Hepatocyte (in vitro differentiated cells): Measurements from ENCODE around the gene UGT1A1. TPM values are rescaled to one million over a fixed set of nuclear protein-coding genes. Genes with fewer than 3 reads are reported as not detected.

Source experiments
- DNase-seq: peaks from one replicate; pipeline ENCODE4 v3.0.0-alpha.2; 2016; ENCODE audit warnings: low spot score
- H2AFZ ChIP-seq: fragments of 200-600 bp; sonication (generic); 2 replicates; pipeline ENCODE4 v1.6.0; 2016; ENCODE audit warnings: antibody characterized with exemption, mild to moderate bottlenecking
- H3K27ac ChIP-seq: fragments of 200-600 bp; sonication (generic); 2 replicates; pipeline ENCODE4 v1.5.1; 2016; ENCODE audit warnings: mild to moderate bottlenecking
- H3K27me3 ChIP-seq: fragments of 200-600 bp; sonication (generic); 2 replicates; pipeline ENCODE4 v1.6.1; 2016
- H3K36me3 ChIP-seq: fragments of 200-600 bp; sonication (generic); replicated peaks from 2 replicates; pipeline ENCODE4 v1.5.1; 2016; ENCODE audit warnings: low read depth; ENCODE audit not compliant: insufficient read depth
- H3K4me1 ChIP-seq: fragments of 200-600 bp; sonication (generic); 2 replicates; pipeline ENCODE4 v1.5.1; 2016; ENCODE audit warnings: mild to moderate bottlenecking, moderate library complexity; ENCODE audit not compliant: insufficient read depth
- H3K4me2 ChIP-seq: fragments of 200-600 bp; sonication (generic); 2 replicates; pipeline ENCODE4 v1.6.0; 2016
- H3K4me3 ChIP-seq: fragments of 200-600 bp; sonication (generic); 2 replicates; pipeline ENCODE4 v1.5.1; 2016; ENCODE audit warnings: mild to moderate bottlenecking
- H3K79me2 ChIP-seq: fragments of 200-600 bp; sonication (generic); 2 replicates; pipeline ENCODE4 v1.6.0; 2017; ENCODE audit warnings: mild to moderate bottlenecking
- H3K9me2 ChIP-seq: fragments of 200-600 bp; sonication (generic); replicated peaks from 2 replicates; pipeline ENCODE4 v1.6.0; 2017; ENCODE audit warnings: mild to moderate bottlenecking; ENCODE audit not compliant: insufficient read depth
- H3K9me3 ChIP-seq: fragments of 200-600 bp; sonication (generic); 2 replicates; pipeline ENCODE4 v1.5.1; 2016; ENCODE audit warnings: low read depth, mild to moderate bottlenecking
- H4K20me1 ChIP-seq: fragments of 200-600 bp; sonication (generic); 2 replicates; pipeline ENCODE4 v1.6.0; 2016; ENCODE audit warnings: mild to moderate bottlenecking; ENCODE audit not compliant: insufficient read depth, poor library complexity, severe bottlenecking
- EZH2 ChIP-seq: fragments of 200-600 bp; sonication (generic); IDR thresholded peaks from 2 replicates; pipeline ENCODE4 v1.6.1; 2016; ENCODE audit warnings: antibody characterized with exemption, mild to moderate bottlenecking, borderline replicate concordance
- EZH2phosphoT487 ChIP-seq: fragments of 200-600 bp; sonication (generic); IDR thresholded peaks from one replicate; pipeline ENCODE4 v1.6.1; 2018; ENCODE audit warnings: antibody characterized with exemption, mild to moderate bottlenecking, low read depth, moderate library complexity; ENCODE audit not compliant: unreplicated experiment, severe bottlenecking
- WGBS: methylation state at CpG from one replicate; pipeline ENCODE4 v1.1.6; 2016; ENCODE audit warnings: low lambda C conversion rate; ENCODE audit errors: missing lambda C conversion rate; 5-methylcytosine and 5-hydroxymethylcytosine counted together
- polyA plus RNA-seq: library from polyadenylated mRNA; unstranded; fragments of >200 nt; fragmentation: Nextera tagmentation; extraction: Ambion mirVana; gene quantifications from 2 replicates; pipeline ENCODE4 v1.2.1, GENCODE V29; 2016
- total RNA-seq: library from RNA; depleted of rRNA; stranded (reverse); fragments of >200 nt; gene quantifications from 2 replicates; pipeline ENCODE4 v1.2.3, GENCODE V29; 2014
- TF ChIP-seq, protein P1 (sequence below): fragments of 200-600 bp; sonication (generic); IDR thresholded peaks from 2 replicates; pipeline ENCODE4 v1.5.1; 2016; ENCODE audit warnings: antibody characterized with exemption, mild to moderate bottlenecking; ENCODE audit not compliant: poor library complexity

The UGT1A1 gene
- total and polyA plus RNA-seq, 2 experiments from 2014 or later = 0.53 to 0.91 TPM

DNA sequence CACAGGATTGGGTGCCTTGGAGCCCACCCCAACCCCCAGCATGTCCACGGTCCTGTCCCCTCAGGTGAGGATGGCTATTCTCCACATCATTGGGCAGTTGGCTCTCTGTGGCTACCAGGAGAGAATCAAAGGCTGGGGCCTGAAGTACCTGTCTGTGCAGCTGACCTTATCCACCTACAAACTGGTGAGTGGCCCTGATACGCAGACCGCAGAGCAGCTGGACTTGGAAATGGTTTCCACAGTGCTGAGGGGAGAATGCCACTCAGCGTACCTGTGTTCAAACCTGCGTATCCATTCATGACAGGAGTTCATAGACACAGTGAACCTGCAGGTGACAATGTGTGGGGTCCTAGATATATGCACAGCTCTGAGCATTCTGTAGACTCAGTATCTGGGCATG lies 39.6 kb downstream of the UGT1A1 start:
- 49% methylated on average over 5 of the region's 5 CpGs for whole genome bisulfite sequencing
- no peaks in the 10 kb centered on the region for H3K36me3 ChIP-seq
- H2AFZ ChIP-seq = no peak overlapping the region
- no peaks in the 10 kb centered on the region for H4K20me1 ChIP-seq
- no peak overlapping the region for H3K27ac ChIP-seq
- no peak overlapping the region for H3K4me3 ChIP-seq
- no peaks in the 10 kb centered on the region for H3K79me2 ChIP-seq
- TF ChIP-seq EZH2 = no peak
- no peak for TF ChIP-seq EZH2phosphoT487
- TF ChIP-seq, protein P1, sequence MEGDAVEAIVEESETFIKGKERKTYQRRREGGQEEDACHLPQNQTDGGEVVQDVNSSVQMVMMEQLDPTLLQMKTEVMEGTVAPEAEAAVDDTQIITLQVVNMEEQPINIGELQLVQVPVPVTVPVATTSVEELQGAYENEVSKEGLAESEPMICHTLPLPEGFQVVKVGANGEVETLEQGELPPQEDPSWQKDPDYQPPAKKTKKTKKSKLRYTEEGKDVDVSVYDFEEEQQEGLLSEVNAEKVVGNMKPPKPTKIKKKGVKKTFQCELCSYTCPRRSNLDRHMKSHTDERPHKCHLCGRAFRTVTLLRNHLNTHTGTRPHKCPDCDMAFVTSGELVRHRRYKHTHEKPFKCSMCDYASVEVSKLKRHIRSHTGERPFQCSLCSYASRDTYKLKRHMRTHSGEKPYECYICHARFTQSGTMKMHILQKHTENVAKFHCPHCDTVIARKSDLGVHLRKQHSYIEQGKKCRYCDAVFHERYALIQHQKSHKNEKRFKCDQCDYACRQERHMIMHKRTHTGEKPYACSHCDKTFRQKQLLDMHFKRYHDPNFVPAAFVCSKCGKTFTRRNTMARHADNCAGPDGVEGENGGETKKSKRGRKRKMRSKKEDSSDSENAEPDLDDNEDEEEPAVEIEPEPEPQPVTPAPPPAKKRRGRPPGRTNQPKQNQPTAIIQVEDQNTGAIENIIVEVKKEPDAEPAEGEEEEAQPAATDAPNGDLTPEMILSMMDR = no peak
- no peaks in the 10 kb centered on the region for H3K4me1 ChIP-seq
- H3K27me3 ChIP-seq = no peaks in the 10 kb centered on the region
- H3K4me2 ChIP-seq = no peak overlapping the region
- H3K9me2 ChIP-seq = no peaks in the 10 kb centered on the region
- H3K9me3 ChIP-seq = no peaks in the 10 kb centered on the region
- no peak for DNase-seq

DNA sequence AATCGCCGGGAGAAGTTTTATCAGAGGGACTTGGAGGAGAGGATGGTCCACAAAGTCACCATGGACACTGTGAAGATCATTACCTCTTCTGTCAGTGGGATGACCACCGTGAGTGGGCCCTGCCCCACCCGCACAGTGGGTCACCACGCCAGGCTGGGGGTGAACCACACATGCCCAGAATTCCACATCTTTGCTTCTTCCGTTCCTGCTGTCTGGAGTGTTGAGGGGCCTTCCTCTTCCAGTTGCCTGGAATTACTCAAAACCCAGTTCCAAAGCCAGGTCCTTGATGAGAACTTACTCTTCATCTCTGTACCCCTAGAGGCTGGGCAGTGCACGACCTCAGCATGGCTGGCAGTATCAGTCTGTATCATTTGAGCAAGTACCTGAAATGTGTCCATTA lies 40.1 kb downstream of the UGT1A1 start:
- Histone ChIP-seq H4K20me1 (no peaks in the 10 kb centered on the region), H3K27me3 (no peaks in the 10 kb centered on the region), H3K9me3 (no peaks in the 10 kb centered on the region), H3K9me2 (no peaks in the 10 kb centered on the region), H2AFZ (no peak overlapping the region), H3K27ac (no peak overlapping the region), H3K36me3 (no peaks in the 10 kb centered on the region), H3K4me1 (no peaks in the 10 kb centered on the region), H3K4me2 (no peak overlapping the region), H3K4me3 (no peak overlapping the region), H3K79me2 (no peaks in the 10 kb centered on the region)
- WGBS = 81% methylated on average over 7 of the region's 7 CpGs
- TF ChIP-seq EZH2phosphoT487 (no peak), EZH2 (no peak)
- no peak for DNase-seq

DNA sequence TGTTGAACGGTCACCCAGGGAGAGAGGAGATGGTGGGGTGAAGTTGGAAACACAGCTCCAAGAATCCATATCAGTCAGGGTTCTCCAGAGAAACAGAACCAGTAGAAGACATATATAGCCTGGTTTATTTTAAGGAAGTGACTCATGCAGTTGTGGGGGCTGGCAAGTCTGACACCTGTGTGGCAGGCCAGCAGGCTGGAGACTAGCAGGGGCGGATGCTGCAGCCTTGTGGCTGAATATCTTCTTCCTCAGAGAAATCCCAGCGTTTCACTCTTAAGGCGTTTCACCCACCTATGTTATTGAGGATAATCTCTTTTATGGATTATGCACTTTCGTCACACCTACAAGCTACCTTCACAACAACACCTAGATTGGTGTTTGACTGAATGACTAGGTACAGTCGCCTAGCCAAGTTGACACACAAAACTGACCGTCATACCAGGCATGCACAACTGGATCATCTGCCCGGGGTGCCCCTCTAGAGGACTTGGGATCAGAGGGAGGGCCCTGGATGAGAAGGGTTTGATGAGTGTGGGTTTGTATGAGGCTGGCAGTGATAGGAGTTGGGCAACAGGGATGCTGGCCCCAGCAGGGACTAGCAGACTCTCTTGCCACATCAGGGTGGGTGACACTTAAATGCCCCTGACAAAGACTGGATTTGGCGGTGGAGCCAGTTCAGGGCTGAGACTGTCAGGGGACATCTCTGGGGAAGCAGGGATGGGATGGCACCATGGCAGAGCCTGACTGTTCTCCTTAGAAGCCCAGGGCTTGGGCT lies 41.5 kb downstream of the UGT1A1 start:
- Histone ChIP-seq H2AFZ (no peak overlapping the region), H3K4me2 (no peak overlapping the region), H3K4me3 (no peak overlapping the region), H3K27ac (no peak overlapping the region), H3K9me2 (no peaks in the 10 kb centered on the region), H3K79me2 (no peaks in the 10 kb centered on the region), H3K27me3 (no peaks in the 10 kb centered on the region), H4K20me1 (no peaks in the 10 kb centered on the region), H3K36me3 (no peaks in the 10 kb centered on the region), H3K4me1 (no peaks in the 10 kb centered on the region), H3K9me3 (no peaks in the 10 kb centered on the region)
- no peak for DNase-seq
- WGBS = 77% methylated on average over 9 of the region's 9 CpGs
- TF ChIP-seq EZH2phosphoT487 = no peak
- TF ChIP-seq, protein P1 = no peak
- TF ChIP-seq EZH2 = no peak

DNA sequence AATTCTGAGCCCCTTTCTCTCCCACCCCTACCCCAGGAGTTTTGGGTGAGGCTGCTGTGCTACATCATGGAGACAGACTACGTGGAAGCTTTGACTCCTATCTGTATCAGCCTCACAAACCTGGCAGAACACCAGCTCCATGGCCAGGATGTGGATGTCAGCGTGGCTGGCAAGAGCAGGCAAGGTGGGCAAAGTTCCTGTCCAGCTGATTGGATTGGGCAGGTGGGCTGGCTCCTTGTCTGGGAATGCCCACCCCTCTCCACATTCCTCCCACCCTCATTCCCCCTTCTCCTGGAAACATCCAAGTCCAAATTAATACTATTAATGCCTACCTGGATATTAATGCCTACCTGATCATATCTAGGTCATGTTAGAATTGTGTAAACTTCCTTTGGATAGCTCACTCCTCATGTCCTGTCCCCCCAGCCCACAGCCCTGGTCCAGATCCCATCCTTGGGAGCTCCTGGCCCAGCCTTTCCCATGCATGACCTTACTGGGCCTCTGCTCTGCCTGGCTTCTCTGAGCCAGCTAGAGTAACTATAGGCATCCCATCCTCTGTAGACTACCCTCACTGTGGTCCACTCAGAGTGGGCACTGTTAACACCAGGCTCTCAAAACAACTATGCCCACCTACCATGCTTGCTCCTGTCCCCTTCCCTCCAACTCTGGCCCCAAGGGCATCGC lies 42.2 kb downstream of the UGT1A1 start:
- TF ChIP-seq EZH2phosphoT487 = no peak
- H3K4me3 ChIP-seq = no peak overlapping the region
- no peak overlapping the region for H2AFZ ChIP-seq
- 74% methylated on average over 3 of the region's 3 CpGs for WGBS
- no peaks in the 10 kb centered on the region for H4K20me1 ChIP-seq
- H3K9me2 ChIP-seq = no peaks in the 10 kb centered on the region
- H3K36me3 ChIP-seq = no peaks in the 10 kb centered on the region
- no peak overlapping the region for H3K27ac ChIP-seq
- no peaks in the 10 kb centered on the region for H3K9me3 ChIP-seq
- H3K4me2 ChIP-seq = no peak overlapping the region
- H3K27me3 ChIP-seq = no peaks in the 10 kb centered on the region
- H3K79me2 ChIP-seq = no peaks in the 10 kb centered on the region
- H3K4me1 ChIP-seq = no peaks in the 10 kb centered on the region
- DNase-seq = no peak
